SH-SY5Y (cell line): ENCODE results near the gene OR10A2.

Experiments used
- GATA2 ChIP-seq: IDR thresholded peaks from 2 replicates; pipeline ENCODE4 v1.6.1; 2011; ENCODE audit warnings: mild to moderate bottlenecking, low read depth, low read length
- GATA3 ChIP-seq: IDR thresholded peaks from 2 replicates; pipeline ENCODE4 v1.6.1; 2011; ENCODE audit warnings: low read depth, mild to moderate bottlenecking, low read length, moderate library complexity

OR10A2 gene

GRCh38 chr11:6920702-6921101, 57.8 kb downstream of the OR10A2 start, which contains the start of gene OR2D3:
Gene OR2D3, plus strand, starts transcription at chr11:6921002. Its CDS starts 0 bp downstream, at chr11:6921002.
- TF ChIP-seq GATA3 (no peak), GATA2 (no peak)
